Activated CD8-positive, alpha-beta T cell treated with anti-CD3 and anti-CD28 coated beads for 36 hours (primary cell): ENCODE results near the gene ZKSCAN2. TPM values are rescaled to one million over a fixed set of nuclear protein-coding genes. Genes with fewer than 3 reads are reported as not detected.

ENCODE experiments used
- ATAC-seq: fragments of 200-7000 bp; cut with Tn5 transposase; one replicate; pipeline ENCODE4 v1.10.0; 2021; ENCODE audit warnings: mild to moderate bottlenecking, moderate library complexity
- CTCF ChIA-PET: fragments of 350-600 bp; sonication (Branson Sonifier 250); formaldehyde crosslinking; loops from one replicate; lab custom pipeline; 2021; ENCODE audit warnings: antibody characterized with exemption; lab: Charles Lee
- POLR2A ChIA-PET: fragments of 350-600 bp; sonication (Branson Sonifier 250); formaldehyde crosslinking; loops from one replicate; lab custom pipeline; 2021; ENCODE audit warnings: antibody characterized with exemption; lab: Charles Lee
- DNase-seq: peaks from one replicate; pipeline ENCODE4 v3.0.0-alpha.2; 2020
- H3K27ac Mint-ChIP-seq: one replicate; pipeline ENCODE4 v1.8.0; 2021; ENCODE audit warnings: mild to moderate bottlenecking, mixed read lengths
- H3K27me3 Mint-ChIP-seq: one replicate; pipeline ENCODE4 v1.8.0; 2021; ENCODE audit warnings: mixed read lengths
- H3K36me3 Mint-ChIP-seq: one replicate; pipeline ENCODE4 v1.8.0; 2021; ENCODE audit warnings: low read depth, mixed read lengths
- H3K4me1 Mint-ChIP-seq: one replicate; pipeline ENCODE4 v1.8.0; 2021; ENCODE audit warnings: low read depth, mixed read lengths
- H3K4me3 Mint-ChIP-seq: one replicate; pipeline ENCODE4 v1.8.0; 2021; ENCODE audit warnings: mild to moderate bottlenecking, moderate library complexity, mixed read lengths
- H3K9me3 Mint-ChIP-seq: one replicate; pipeline ENCODE4 v1.8.0; 2021; ENCODE audit warnings: mixed read lengths
- intact Hi-C: fragments of 100-400 bp; cut with micrococcal nuclease; formaldehyde crosslinking; loops from one replicate; pipeline ENCODE4 v1.10.0; 2022
- total RNA-seq, 2 experiments: library from RNA; stranded (reverse); gene quantifications; one replicate each; pipeline ENCODE4 v1.2.3, GENCODE V29; 2021
- TF ChIP-seq, protein P1 (sequence below): fragments of 200-600 bp; IDR thresholded peaks from one replicate; pipeline ENCODE4 v1.8.0; 2022; ENCODE audit warnings: antibody characterized with exemption, mild to moderate bottlenecking

Gene ZKSCAN2
- total RNA-seq, 2 experiments from 2014 or later: 3.7 to 4.0 TPM

DNA sequence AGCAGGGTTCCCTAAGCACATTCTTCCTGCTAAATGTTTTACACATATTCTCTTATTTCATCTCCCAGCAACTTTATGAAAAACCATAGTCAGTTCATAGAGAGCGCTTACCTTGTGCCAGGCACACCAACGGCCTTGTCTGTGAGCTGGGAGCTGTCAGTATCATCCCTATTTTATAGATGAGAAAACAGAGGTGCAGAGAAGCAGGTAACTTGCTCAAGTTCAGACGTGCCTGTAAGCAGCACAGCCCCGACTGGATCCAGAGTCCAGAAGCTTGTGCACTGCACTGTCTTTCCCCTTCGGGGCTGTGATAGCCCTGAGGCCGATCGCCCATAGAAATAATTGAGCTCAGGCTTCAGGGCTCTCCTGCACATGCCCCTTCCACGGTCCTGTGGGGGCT lies 34.7 kb downstream of the ZKSCAN2 start:
- intact Hi-C loops: no loop called here
- H3K4me3 Mint-ChIP-seq: no peak overlapping the region
- ChIA-PET POLR2A (interaction anchor here (0.6 to 1.0 kb wide), 2 partner anchors 9 to 376 kb away, joined by 3 read pairs; no protein-coding TSS in a partner anchor), CTCF (interaction anchor here (1.1 to 5.6 kb wide), 5 partner anchors 12 to 167 kb away, joined by 3 to 54 read pairs (median 8); no protein-coding TSS in a partner anchor)
- H3K9me3 Mint-ChIP-seq: no peaks in the 10 kb centered on the region
- no peaks in the 10 kb centered on the region for H3K27me3 Mint-ChIP-seq
- no peak for DNase-seq
- no peaks in the 10 kb centered on the region for H3K4me1 Mint-ChIP-seq
- no peak for ATAC-seq
- TF ChIP-seq, protein P1, sequence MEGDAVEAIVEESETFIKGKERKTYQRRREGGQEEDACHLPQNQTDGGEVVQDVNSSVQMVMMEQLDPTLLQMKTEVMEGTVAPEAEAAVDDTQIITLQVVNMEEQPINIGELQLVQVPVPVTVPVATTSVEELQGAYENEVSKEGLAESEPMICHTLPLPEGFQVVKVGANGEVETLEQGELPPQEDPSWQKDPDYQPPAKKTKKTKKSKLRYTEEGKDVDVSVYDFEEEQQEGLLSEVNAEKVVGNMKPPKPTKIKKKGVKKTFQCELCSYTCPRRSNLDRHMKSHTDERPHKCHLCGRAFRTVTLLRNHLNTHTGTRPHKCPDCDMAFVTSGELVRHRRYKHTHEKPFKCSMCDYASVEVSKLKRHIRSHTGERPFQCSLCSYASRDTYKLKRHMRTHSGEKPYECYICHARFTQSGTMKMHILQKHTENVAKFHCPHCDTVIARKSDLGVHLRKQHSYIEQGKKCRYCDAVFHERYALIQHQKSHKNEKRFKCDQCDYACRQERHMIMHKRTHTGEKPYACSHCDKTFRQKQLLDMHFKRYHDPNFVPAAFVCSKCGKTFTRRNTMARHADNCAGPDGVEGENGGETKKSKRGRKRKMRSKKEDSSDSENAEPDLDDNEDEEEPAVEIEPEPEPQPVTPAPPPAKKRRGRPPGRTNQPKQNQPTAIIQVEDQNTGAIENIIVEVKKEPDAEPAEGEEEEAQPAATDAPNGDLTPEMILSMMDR: no peak
- no peaks in the 10 kb centered on the region for H3K36me3 Mint-ChIP-seq
- H3K27ac Mint-ChIP-seq: no peak overlapping the region

DNA sequence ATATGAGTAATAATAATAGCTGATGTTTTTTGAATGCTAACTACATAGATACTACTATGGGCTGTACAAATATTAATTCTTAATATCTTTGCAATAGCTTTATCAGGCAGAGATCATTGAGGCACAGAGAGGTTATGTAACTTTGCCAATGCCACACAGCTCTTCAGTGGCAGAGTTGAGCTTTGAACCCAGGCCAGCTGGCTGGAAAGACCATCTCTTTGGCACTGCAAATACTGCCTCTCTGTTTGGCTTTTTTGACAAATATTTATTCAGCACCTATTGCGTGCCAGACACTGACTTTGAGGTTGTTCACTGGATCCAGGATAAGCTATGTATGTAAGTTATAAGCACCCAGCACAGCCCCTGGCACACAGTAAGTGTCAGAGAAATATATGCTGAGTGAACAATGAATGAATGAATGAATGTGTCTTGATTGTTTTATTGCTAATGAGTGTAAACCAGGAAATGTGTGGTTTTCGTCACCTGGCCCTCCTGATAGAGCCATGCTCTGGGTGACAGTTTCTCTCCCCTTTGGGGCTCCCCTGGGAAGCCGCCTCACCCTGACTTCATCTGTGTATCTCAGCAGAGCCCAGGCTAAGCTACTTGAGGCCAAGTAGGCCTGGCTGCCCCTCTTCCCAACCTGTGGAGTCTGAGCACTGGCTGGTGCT lies 38.4 kb downstream of the ZKSCAN2 start:
- no peaks in the 10 kb centered on the region for H3K36me3 Mint-ChIP-seq
- H3K4me3 Mint-ChIP-seq: no peak overlapping the region
- no peak overlapping the region for H3K27ac Mint-ChIP-seq
- H3K27me3 Mint-ChIP-seq: no peaks in the 10 kb centered on the region
- no peaks in the 10 kb centered on the region for H3K9me3 Mint-ChIP-seq
- DNase-seq (no peak), ATAC-seq (no peak)
- CTCF ChIA-PET: interaction anchor here (0.8 kb wide), 1 partner anchor 92 kb away, joined by 3 read pairs; no protein-coding TSS in a partner anchor
- intact Hi-C loops: no loop called here
- TF ChIP-seq, protein P1: no peak
- H3K4me1 Mint-ChIP-seq: no peaks in the 10 kb centered on the region
- POLR2A ChIA-PET: no interaction called here

DNA sequence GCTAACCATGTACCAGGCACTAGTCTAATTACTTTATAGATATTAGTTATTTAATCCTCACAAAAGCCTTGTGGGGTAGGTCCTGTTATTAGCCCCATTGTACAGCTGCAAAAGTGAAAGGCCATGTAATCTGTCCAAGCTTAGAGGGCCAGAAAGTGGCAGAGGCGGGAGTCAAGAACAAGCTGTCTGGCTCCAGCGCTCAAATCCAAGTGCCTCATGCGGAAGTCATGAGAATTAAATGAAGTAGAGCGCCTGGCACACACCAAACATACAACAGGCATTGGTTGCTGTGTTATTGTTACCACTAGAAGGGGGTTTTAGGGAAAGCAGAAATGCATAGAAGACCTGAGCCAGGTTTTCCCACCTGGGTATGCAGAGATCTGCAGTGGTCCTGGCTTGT lies 39.7 kb downstream of the ZKSCAN2 start:
- CTCF ChIA-PET: interaction anchor here (1.0 kb wide), 1 partner anchor 16 kb away, joined by 3 read pairs; no protein-coding TSS in a partner anchor
- intact Hi-C loops: no loop called here
- H3K36me3 Mint-ChIP-seq: no peaks in the 10 kb centered on the region
- ATAC-seq (no peak), DNase-seq (no peak)
- H3K4me3 Mint-ChIP-seq: no peak overlapping the region
- no peaks in the 10 kb centered on the region for H3K9me3 Mint-ChIP-seq
- TF ChIP-seq, protein P1: no peak
- H3K27ac Mint-ChIP-seq: no peak overlapping the region
- no peaks in the 10 kb centered on the region for H3K4me1 Mint-ChIP-seq
- POLR2A ChIA-PET: no interaction called here
- H3K27me3 Mint-ChIP-seq: no peaks in the 10 kb centered on the region

DNA sequence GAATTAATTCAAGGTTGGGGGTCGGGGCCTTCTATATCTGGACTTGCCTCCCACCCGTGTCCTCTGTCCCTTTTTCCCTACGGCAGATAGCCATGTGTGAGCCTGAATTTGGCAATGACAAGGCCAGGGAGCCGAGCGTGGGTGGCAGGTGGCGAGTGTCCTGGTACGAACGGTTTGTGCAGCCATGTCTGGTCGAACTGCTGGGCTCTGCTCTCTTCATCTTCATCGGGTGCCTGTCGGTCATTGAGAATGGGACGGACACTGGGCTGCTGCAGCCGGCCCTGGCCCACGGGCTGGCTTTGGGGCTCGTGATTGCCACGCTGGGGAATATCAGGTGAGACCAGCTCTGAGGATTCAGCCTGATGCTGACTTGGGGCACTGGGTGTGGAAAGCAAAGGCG lies 40.5 kb downstream of the ZKSCAN2 start:
- Mint-ChIP-seq H3K27ac (no peak overlapping the region), H3K27me3 (no peaks in the 10 kb centered on the region), H3K4me3 (no peak overlapping the region), H3K4me1 (no peaks in the 10 kb centered on the region), H3K36me3 (no peaks in the 10 kb centered on the region), H3K9me3 (no peaks in the 10 kb centered on the region)
- ChIA-PET CTCF (interaction anchor here (1.0 kb wide), 1 partner anchor 17 kb away, joined by 3 read pairs; no protein-coding TSS in a partner anchor), POLR2A (no interaction called here)
- intact Hi-C loops: no loop called here
- DNase-seq: no peak
- ATAC-seq: no peak
- TF ChIP-seq, protein P1: no peak

DNA sequence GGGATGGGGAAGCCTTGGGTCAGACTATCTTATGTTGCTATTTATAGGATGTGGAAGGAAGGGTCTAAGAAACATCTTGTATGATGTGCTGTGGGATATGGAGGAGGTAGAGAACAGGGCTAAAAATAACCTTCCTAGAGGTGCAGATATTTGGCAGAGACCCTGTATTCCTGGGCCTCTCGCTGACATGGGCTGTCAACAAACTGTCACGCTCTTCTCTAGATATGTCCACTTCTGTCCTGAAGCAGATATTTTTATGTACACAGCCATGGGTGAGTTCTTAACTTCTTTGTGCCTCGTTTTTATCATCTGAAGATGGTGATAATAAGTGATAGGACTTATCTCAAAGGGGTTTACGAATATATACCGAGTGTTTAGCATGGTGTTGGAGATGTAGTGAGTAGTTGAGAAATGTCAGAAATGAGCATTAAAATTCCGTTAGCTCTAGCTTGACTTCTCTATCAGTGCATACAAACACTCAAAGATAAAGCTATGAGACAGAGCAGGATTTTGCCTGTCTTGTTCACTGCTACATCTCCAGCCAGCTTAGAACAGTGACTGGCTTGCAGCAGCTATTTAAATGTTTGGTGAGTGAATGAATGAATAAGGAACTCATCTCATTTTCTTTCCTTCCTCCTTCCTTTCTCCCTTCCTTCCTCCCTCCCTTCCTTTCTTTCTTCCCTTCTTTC lies 43.8 kb downstream of the ZKSCAN2 start:
- Mint-ChIP-seq H3K36me3 (no peaks in the 10 kb centered on the region), H3K27ac (no peak overlapping the region), H3K27me3 (no peaks in the 10 kb centered on the region), H3K4me3 (no peak overlapping the region), H3K9me3 (no peaks in the 10 kb centered on the region), H3K4me1 (peaks cover 3% of the 10 kb centered on the region)
- ATAC-seq (no peak), DNase-seq (no peak)
- TF ChIP-seq, protein P1: no peak
- POLR2A ChIA-PET: no interaction called here
- CTCF ChIA-PET: interaction anchor here (1.0 to 1.3 kb wide), 2 partner anchors 11 to 20 kb away, joined by 3 to 7 read pairs; no protein-coding TSS in a partner anchor
- intact Hi-C loops: no loop called here
